K562 (cell line): Measurements from ENCODE around the gene INPP4B. TPM values are rescaled to one million over a fixed set of nuclear protein-coding genes. Genes with fewer than 3 reads are reported as not detected.

Experiments used
- ATAC-seq: fragments of 200-7000 bp; cut with Tn5 transposase; 3 replicates; pipeline ENCODE4 v1.9.1; 2020; ENCODE audit warnings: moderate library complexity
- BruUV-seq: library from RNA; stranded (reverse); fragments of 400-500 nt; replicated peaks from 2 replicates; lab custom pipeline; 2021; lab: Mats Ljungman, UMichigan
- CTCF ChIA-PET: fragments of 300-600 bp; formaldehyde crosslinking; extraction: SDS; loops from one replicate; lab custom pipeline; 2021; ENCODE audit warnings: low intra/inter-chr PET ratio; lab: Yijun Ruan, JAX
- POLR2A ChIA-PET: fragments of 300-600, 350-650 bp; sonication (Branson Sonifier 250); formaldehyde crosslinking; extraction: SDS; loops from one replicate; lab custom pipeline; 2021; ENCODE audit warnings: antibody characterized with exemption, inconsistent platforms; lab: Yijun Ruan, JAX
- DNase-seq, 4 experiments: peaks; one replicate each; pipeline versions ENCODE4 v3.0.0 to v3.0.0-alpha.2; 2011 to 2018; ENCODE audit warnings: low spot score in 3 of 4, mixed read lengths in 3 of 4; ENCODE audit errors: extremely low read depth in 1 of 4
- FAIRE-seq: peaks from 2 replicates; lab custom pipeline; 2011; peaks lifted over from hg19 to GRCh38; lab: Jason Lieb, UNC
- H2AFZ ChIP-seq: 2 replicates; pipeline ENCODE4 v1.6.0; 2011; ENCODE audit warnings: low read depth, low read length, control low read depth, inconsistent platforms
- H3K27ac ChIP-seq: fragments of 200-600 bp; 3 replicates; pipeline ENCODE4 v1.8.0; 2011; ENCODE audit warnings: low read depth, mild to moderate bottlenecking, control low read depth, inconsistent platforms, low read length, moderate library complexity, mixed read lengths; ENCODE audit errors: extremely low read depth
- H3K27me3 ChIP-seq, 2 experiments: fragments of 300-600 bp in 1 of 2; 2 replicates in 1 of 2; 3 replicates in 1 of 2; pipeline versions ENCODE4 v1.6.0 to v1.8.0; 2011; ENCODE audit warnings: inconsistent platforms in 2 of 2, low read length in 2 of 2, mild to moderate bottlenecking in 1 of 2, mixed read lengths in 1 of 2, moderate library complexity in 1 of 2; ENCODE audit not compliant: control insufficient read depth in 2 of 2, insufficient read depth in 2 of 2
- H3K36me3 ChIP-seq: fragments of 300-600 bp; 3 replicates; pipeline ENCODE4 v1.8.0; 2011; ENCODE audit warnings: mild to moderate bottlenecking, low read length, inconsistent platforms; ENCODE audit not compliant: control insufficient read depth, insufficient read depth
- H3K4me1 ChIP-seq, 2 experiments: fragments of 200-600 bp in 1 of 2; replicated peaks in 1 of 2; 2 replicates in 1 of 2; 3 replicates in 1 of 2; pipeline versions ENCODE4 v1.5.1 to v1.8.0; 2011; ENCODE audit warnings: inconsistent platforms in 2 of 2, low read length in 2 of 2, mild to moderate bottlenecking in 1 of 2, mixed read lengths in 1 of 2, moderate library complexity in 1 of 2; ENCODE audit not compliant: control insufficient read depth in 2 of 2, insufficient read depth in 2 of 2
- H3K4me2 ChIP-seq: 2 replicates; pipeline ENCODE4 v1.6.1; 2011; ENCODE audit warnings: low read length, control low read depth, inconsistent platforms, mixed read lengths; ENCODE audit not compliant: insufficient read depth
- H3K4me3 ChIP-seq: fragments of 200-600 bp; sonication (generic), shearing (Covaris generic); 2 replicates; pipeline ENCODE4 v1.5.1; 2016; ENCODE audit warnings: control low read depth, inconsistent platforms
- H3K79me2 ChIP-seq: fragments of 200-600 bp; 3 replicates; pipeline ENCODE4 v1.8.0; 2011; ENCODE audit warnings: low read length, inconsistent platforms; ENCODE audit not compliant: control insufficient read depth, insufficient read depth
- H3K9ac ChIP-seq, 2 experiments: 2 replicates each; pipeline versions ENCODE4 v1.6.0 to v1.6.1; 2011; ENCODE audit warnings: low read depth in 2 of 2, low read length in 2 of 2, control low read depth in 1 of 2, inconsistent platforms in 1 of 2, mild to moderate bottlenecking in 1 of 2, mixed read lengths in 1 of 2; ENCODE audit not compliant: insufficient read depth in 1 of 2
- H3K9me1 ChIP-seq: one replicate; pipeline ENCODE4 v1.6.0; 2011; ENCODE audit warnings: inconsistent platforms, mild to moderate bottlenecking, low read length, moderate library complexity; ENCODE audit not compliant: control insufficient read depth, insufficient read depth
- H3K9me3 ChIP-seq: replicated peaks from 2 replicates; pipeline ENCODE4 v1.5.1; 2011; ENCODE audit warnings: low read depth, low read length, inconsistent platforms; ENCODE audit not compliant: control insufficient read depth, insufficient read depth
- H4K20me1 ChIP-seq: replicated peaks from 2 replicates; pipeline ENCODE4 v1.6.1; 2011; ENCODE audit warnings: low read length, inconsistent platforms, mixed read lengths; ENCODE audit not compliant: control insufficient read depth, insufficient read depth
- ARHGAP35 ChIP-seq: fragments of 450-650 bp; IDR thresholded peaks from 2 replicates; pipeline ENCODE4 v1.6.1; 2018; ENCODE audit not compliant: partially characterized antibody
- CUX1 ChIP-seq: fragments of 200-800 bp; sonication (Bioruptor generic); IDR thresholded peaks from 2 replicates; pipeline ENCODE4 v1.6.1; 2016; ENCODE audit warnings: missing genetic modification characterization, missing compliant biosample characterization
- IRF2 ChIP-seq: sonication (generic); formaldehyde crosslinking; IDR thresholded peaks from 2 replicates; pipeline ENCODE4 v1.8.1; 2022; ENCODE audit warnings: mild to moderate bottlenecking, missing genetic modification reagents
- KLF10 ChIP-seq: fragments of 250-450 bp; sonication (Bioruptor Pico); IDR thresholded peaks from 2 replicates; pipeline ENCODE4 v1.6.1; 2021; ENCODE audit warnings: matching md5 sums
- MIER1 ChIP-seq: fragments of 450-650 bp; IDR thresholded peaks from 2 replicates; pipeline ENCODE4 v1.6.1; 2016; ENCODE audit warnings: antibody characterized with exemption, mild to moderate bottlenecking, low read depth
- SMC3 ChIP-seq: conservative IDR thresholded peaks from 2 replicates; pipeline ENCODE4 v1.6.1; 2011; ENCODE audit warnings: low read depth, low read length, improper control_type of control experiment; ENCODE audit not compliant: insufficient read depth
- SREBF1 ChIP-seq: fragments of 150-350 bp; IDR thresholded peaks from 2 replicates; pipeline ENCODE4 v1.6.1; 2014; ENCODE audit warnings: antibody characterized with exemption, low read depth, low read length, borderline replicate concordance
- TAF15 ChIP-seq: fragments of 200-400 bp; formaldehyde crosslinking; IDR thresholded peaks from 2 replicates; pipeline ENCODE4 v1.6.1; 2017; ENCODE audit warnings: mild to moderate bottlenecking, low read depth, low read length, moderate library complexity
- ZKSCAN1 ChIP-seq: fragments of 150-350 bp; IDR thresholded peaks from 2 replicates; pipeline ENCODE4 v1.6.1; 2016; ENCODE audit warnings: low read depth, low read length
- ZNF551 ChIP-seq: fragments of 250-450 bp; sonication (Bioruptor Pico); IDR thresholded peaks from 2 replicates; pipeline ENCODE4 v1.5.0; 2021; ENCODE audit warnings: mild to moderate bottlenecking, moderate library complexity
- ZNF764 ChIP-seq: fragments of 250-450 bp; sonication (Bioruptor Pico); IDR thresholded peaks from 2 replicates; pipeline ENCODE4 v1.4.0; 2020; ENCODE audit warnings: low read depth, mild to moderate bottlenecking, moderate library complexity
- WGBS: fragments of 100-300 bp; shearing (Covaris generic); methylation state at CpG from one replicate; pipeline ENCODE4 v1.1.6; 2016; ENCODE audit warnings: low coverage, mixed read lengths; ENCODE audit not compliant: insufficient coverage; ENCODE audit errors: missing lambda C conversion rate; 5-methylcytosine and 5-hydroxymethylcytosine counted together
- in situ Hi-C: fragments of 300-500 bp; cut with MboI; formaldehyde crosslinking; loops from 4 replicates; pipeline ENCODE4 v1.15.0; 2018; ENCODE audit warnings: inconsistent platforms, mixed read lengths
- intact Hi-C: fragments of 100-400 bp; cut with micrococcal nuclease; formaldehyde crosslinking; loops from 2 replicates; pipeline ENCODE4 v1.14.2; 2022
- polyA plus RNA-seq, 8 experiments: library from polyadenylated mRNA; depleted of rRNA in 4 of 8; stranded (reverse) in 5 of 8; unstranded in 3 of 8; fragments of >200 nt; fragmentation: Nextera tagmentation in 2 of 8; fragmentation: Illumina TruSeq in 1 of 8; extraction: Ambion mirVana in 2 of 8; extraction: Trizol in 1 of 8; gene quantifications; 2 replicates each; pipeline versions ENCODE4 v1.2.1 to v1.2.3, GENCODE V29; 2011 to 2014; ENCODE audit warnings: inconsistent platforms in 1 of 8, missing spikeins in 1 of 8
- total RNA-seq, 7 experiments: library from RNA; depleted of rRNA in 6 of 7; stranded (reverse); fragments of >200 nt in 6 of 7; fragmentation: Illumina TruSeq in 2 of 7; extraction: Trizol in 2 of 7; gene quantifications; 2 replicates each; pipeline versions ENCODE4 v1.2.1 to v1.2.3, GENCODE V29; 2011 to 2021; ENCODE audit warnings: low replicate concordance in 1 of 7
- TF ChIP-seq, protein P1 (sequence below): fragments of 450-650 bp; formaldehyde crosslinking; IDR thresholded peaks from 2 replicates; pipeline ENCODE4 v1.4.0; 2022; ENCODE audit warnings: missing genetic modification characterization

INPP4B gene
- total and polyA plus RNA-seq, 9 of the 15 experiments (the other 6 are each of a cell fraction or from before 2014, with no cell fraction given), result 0.04 to 0.11 TPM; not detected in 7

GRCh38 chr4:142372530-142373260, 473.4 kb downstream of the INPP4B start:
- no TSS peak for BruUV-seq
- Histone ChIP-seq H4K20me1 (no peaks in the 10 kb centered on the region), H3K9me1 (no peaks in the 10 kb centered on the region), H3K27me3 (no peaks in the 10 kb centered on the region), H3K9me3 (0 out of 2 replicates have a peak, but pooled peaks cover 2% of the 10 kb centered on the region), H2AFZ (no peak overlapping the region), H3K79me2 (no peaks in the 10 kb centered on the region), H3K4me2 (no peak overlapping the region), H3K27ac (no peak overlapping the region), H3K36me3 (no peaks in the 10 kb centered on the region), H3K4me3 (no peak overlapping the region), H3K4me1 (no peaks in the 10 kb centered on the region), H3K9ac (no peak overlapping the region)
- CTCF ChIA-PET, result no interaction called here
- in situ Hi-C loops (no loop called here), intact Hi-C loops (no loop called here)
- FAIRE-seq (no peak), ATAC-seq (no peak), DNase-seq (no peak)
- POLR2A ChIA-PET, result no interaction called here
- WGBS, result 0% methylated on average over 2 of the region's 2 CpGs
- TF ChIP-seq IRF2 (CRISPR knock-in tag) (no peak), ZKSCAN1 (no peak), ZNF551 (CRISPR knock-in tag) (no peak), ZNF764 (no peak), CUX1 (no peak), TAF15 (no peak), ARHGAP35 (no peak), MIER1 (no peak), SMC3 (no peak), SREBF1 (no peak), KLF10 (CRISPR knock-in tag) (no peak)
- TF ChIP-seq, protein P1, sequence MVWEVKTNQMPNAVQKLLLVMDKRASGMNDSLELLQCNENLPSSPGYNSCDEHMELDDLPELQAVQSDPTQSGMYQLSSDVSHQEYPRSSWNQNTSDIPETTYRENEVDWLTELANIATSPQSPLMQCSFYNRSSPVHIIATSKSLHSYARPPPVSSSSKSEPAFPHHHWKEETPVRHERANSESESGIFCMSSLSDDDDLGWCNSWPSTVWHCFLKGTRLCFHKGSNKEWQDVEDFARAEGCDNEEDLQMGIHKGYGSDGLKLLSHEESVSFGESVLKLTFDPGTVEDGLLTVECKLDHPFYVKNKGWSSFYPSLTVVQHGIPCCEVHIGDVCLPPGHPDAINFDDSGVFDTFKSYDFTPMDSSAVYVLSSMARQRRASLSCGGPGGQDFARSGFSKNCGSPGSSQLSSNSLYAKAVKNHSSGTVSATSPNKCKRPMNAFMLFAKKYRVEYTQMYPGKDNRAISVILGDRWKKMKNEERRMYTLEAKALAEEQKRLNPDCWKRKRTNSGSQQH (CRISPR knock-in tag), result no peak
